ENCODE results near the gene SCN4A. TPM values are rescaled to one million over a fixed set of nuclear protein-coding genes. Genes with fewer than 3 reads are reported as not detected.
"Not testable (repeated sequence)": the region's sequence is repeated elsewhere in the genome, so short reads cannot be mapped to it uniquely, and the experiment has no call there.

SCN4A gene
- total RNA-seq, 1 donor from 2014 or later: not detected

GRCh38 chr17:63983320-63983719 is 10.6 kb upstream of the SCN4A start:
- TF ChIP-seq CTCF (IDR thresholded peaks at IDR 0.05): no peak
- Histone ChIP-seq H3K4me3 (no peak overlapping the region), H3K27me3 (no peaks in the 10 kb centered on the region), H3K4me1 (peaks cover 49% of the 10 kb centered on the region), H3K36me3 (no peaks in the 10 kb centered on the region), H3K9me3 (no peaks in the 10 kb centered on the region), H3K27ac (peak overlapping the region; percentile 75)
- DNase-seq (no peak), ATAC-seq (peak; percentile 9)
- intact Hi-C loops (cut with DNase I): no loop called here

- H3K27ac ChIP-seq; DNase-seq; ATAC-seq; intact Hi-C loops (cut with DNase I); H3K9me3 ChIP-seq; H3K36me3 ChIP-seq; H3K4me3 ChIP-seq; H3K27me3 ChIP-seq: not testable (repeated sequence)
- H3K4me1 ChIP-seq: peaks cover 49% of the 10 kb centered on the region
Measured at GRCh38 chr17:63982641-63983040, 9.9 kb upstream of the SCN4A start.

GRCh38 chr17:63978272-63979200 is 5.8 kb upstream of the SCN4A start:
- Histone ChIP-seq H3K4me1 (peaks cover 14% of the 10 kb centered on the region), H3K27ac (no peak overlapping the region)
- no peak for DNase-seq

GRCh38 chr17:63976702-63977101 is 4.0 kb upstream of the SCN4A start:
- ATAC-seq (no peak), DNase-seq (no peak)
- H3K4me1 ChIP-seq: peaks cover 6% of the 10 kb centered on the region
- no peaks in the 10 kb centered on the region for H3K27me3 ChIP-seq
- no peak overlapping the region for H3K4me3 ChIP-seq
- no peak for TF ChIP-seq CTCF (IDR thresholded peaks at IDR 0.05)
- H3K27ac ChIP-seq: no peak overlapping the region
- intact Hi-C loops (cut with DNase I): no loop called here
- H3K9me3 ChIP-seq: no peaks in the 10 kb centered on the region
- H3K36me3 ChIP-seq: no peaks in the 10 kb centered on the region

More at GRCh38 chr17:63978272-63979200, 5.8 kb upstream of the SCN4A start:
- ATAC-seq: no peak
- no peak for TF ChIP-seq CTCF (IDR thresholded peaks at IDR 0.05)
- intact Hi-C loops (cut with DNase I): no loop called here
- Histone ChIP-seq H3K27me3 (no peaks in the 10 kb centered on the region), H3K4me3 (no peak overlapping the region), H3K36me3 (no peaks in the 10 kb centered on the region), H3K9me3 (no peaks in the 10 kb centered on the region)

- no peak overlapping the region for H3K4me3 ChIP-seq
- H3K9me3 ChIP-seq: no peaks in the 10 kb centered on the region
Measured at GRCh38 chr17:63975541-63976092, 2.9 kb upstream of the SCN4A start.

More at GRCh38 chr17:63975541-63976092, 2.9 kb upstream of the SCN4A start:
- ATAC-seq (no peak), DNase-seq (no peak)
- TF ChIP-seq CTCF (IDR thresholded peaks at IDR 0.05): no peak
- intact Hi-C loops (cut with DNase I): no loop called here
- H3K27ac ChIP-seq: no peak overlapping the region
- H3K36me3 ChIP-seq: no peaks in the 10 kb centered on the region
- peaks cover 3% of the 10 kb centered on the region for H3K4me1 ChIP-seq
- H3K27me3 ChIP-seq: no peaks in the 10 kb centered on the region

Data from upper lobe of right lung (tissue), 1 donor.